Neural cell (in vitro differentiated cells): ENCODE measurements around the gene NCKIPSD.

Experiments
- POLR2AphosphoS5 ChIP-seq: IDR thresholded peaks from 2 replicates; pipeline ENCODE4 v1.6.1; 2012
- RAD21 ChIP-seq: fragments of 450-650 bp; conservative IDR thresholded peaks from 2 replicates; pipeline ENCODE4 v1.6.1; 2014; ENCODE audit warnings: antibody characterized with exemption, mild to moderate bottlenecking, moderate library complexity
- TF ChIP-seq, protein P1 (sequence below): fragments of 450-650 bp; IDR thresholded peaks from 2 replicates; pipeline ENCODE4 v1.5.1; 2014; ENCODE audit warnings: antibody characterized with exemption, mild to moderate bottlenecking, moderate library complexity; ENCODE audit not compliant: poor library complexity, severe bottlenecking
- TF ChIP-seq, protein P2 (sequence below): IDR thresholded peaks from 2 replicates; pipeline ENCODE4 v1.6.1; 2012; ENCODE audit warnings: borderline replicate concordance

DNA sequence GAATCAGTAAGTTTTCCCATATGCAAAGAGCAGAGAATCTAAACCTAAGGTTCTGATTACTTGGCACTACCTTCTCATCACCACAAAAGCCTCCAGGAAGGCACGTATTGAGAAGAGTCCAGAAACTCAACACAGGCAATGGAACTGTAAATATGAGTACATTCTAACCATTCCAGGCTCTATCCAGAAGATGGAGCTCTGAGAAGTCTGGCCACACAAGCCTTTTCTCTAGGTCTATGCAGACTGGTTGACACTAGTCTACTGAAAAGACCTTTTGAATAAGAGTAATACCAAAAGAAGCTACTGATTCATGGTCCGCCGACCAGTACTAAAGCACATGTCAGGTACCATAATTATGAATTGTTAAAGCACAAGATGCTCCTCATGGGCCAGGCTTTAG, 12.2 kb upstream of the NCKIPSD start:
- TF ChIP-seq, protein P1, sequence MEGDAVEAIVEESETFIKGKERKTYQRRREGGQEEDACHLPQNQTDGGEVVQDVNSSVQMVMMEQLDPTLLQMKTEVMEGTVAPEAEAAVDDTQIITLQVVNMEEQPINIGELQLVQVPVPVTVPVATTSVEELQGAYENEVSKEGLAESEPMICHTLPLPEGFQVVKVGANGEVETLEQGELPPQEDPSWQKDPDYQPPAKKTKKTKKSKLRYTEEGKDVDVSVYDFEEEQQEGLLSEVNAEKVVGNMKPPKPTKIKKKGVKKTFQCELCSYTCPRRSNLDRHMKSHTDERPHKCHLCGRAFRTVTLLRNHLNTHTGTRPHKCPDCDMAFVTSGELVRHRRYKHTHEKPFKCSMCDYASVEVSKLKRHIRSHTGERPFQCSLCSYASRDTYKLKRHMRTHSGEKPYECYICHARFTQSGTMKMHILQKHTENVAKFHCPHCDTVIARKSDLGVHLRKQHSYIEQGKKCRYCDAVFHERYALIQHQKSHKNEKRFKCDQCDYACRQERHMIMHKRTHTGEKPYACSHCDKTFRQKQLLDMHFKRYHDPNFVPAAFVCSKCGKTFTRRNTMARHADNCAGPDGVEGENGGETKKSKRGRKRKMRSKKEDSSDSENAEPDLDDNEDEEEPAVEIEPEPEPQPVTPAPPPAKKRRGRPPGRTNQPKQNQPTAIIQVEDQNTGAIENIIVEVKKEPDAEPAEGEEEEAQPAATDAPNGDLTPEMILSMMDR: no peak
- TF ChIP-seq RAD21: no peak
- TF ChIP-seq POLR2AphosphoS5: no peak
- TF ChIP-seq, protein P2, sequence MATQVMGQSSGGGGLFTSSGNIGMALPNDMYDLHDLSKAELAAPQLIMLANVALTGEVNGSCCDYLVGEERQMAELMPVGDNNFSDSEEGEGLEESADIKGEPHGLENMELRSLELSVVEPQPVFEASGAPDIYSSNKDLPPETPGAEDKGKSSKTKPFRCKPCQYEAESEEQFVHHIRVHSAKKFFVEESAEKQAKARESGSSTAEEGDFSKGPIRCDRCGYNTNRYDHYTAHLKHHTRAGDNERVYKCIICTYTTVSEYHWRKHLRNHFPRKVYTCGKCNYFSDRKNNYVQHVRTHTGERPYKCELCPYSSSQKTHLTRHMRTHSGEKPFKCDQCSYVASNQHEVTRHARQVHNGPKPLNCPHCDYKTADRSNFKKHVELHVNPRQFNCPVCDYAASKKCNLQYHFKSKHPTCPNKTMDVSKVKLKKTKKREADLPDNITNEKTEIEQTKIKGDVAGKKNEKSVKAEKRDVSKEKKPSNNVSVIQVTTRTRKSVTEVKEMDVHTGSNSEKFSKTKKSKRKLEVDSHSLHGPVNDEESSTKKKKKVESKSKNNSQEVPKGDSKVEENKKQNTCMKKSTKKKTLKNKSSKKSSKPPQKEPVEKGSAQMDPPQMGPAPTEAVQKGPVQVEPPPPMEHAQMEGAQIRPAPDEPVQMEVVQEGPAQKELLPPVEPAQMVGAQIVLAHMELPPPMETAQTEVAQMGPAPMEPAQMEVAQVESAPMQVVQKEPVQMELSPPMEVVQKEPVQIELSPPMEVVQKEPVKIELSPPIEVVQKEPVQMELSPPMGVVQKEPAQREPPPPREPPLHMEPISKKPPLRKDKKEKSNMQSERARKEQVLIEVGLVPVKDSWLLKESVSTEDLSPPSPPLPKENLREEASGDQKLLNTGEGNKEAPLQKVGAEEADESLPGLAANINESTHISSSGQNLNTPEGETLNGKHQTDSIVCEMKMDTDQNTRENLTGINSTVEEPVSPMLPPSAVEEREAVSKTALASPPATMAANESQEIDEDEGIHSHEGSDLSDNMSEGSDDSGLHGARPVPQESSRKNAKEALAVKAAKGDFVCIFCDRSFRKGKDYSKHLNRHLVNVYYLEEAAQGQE: no peak
